Central memory CD8-positive, alpha-beta T cell (primary cell): ENCODE data around the gene PAQR4.
A peak's percentile ranks its signal among the peaks of the same experiment; 100 is the strongest.
"Not testable (repeated sequence)": the region's sequence is repeated elsewhere in the genome, so short reads cannot be mapped to it uniquely, and the experiment has no call there.

Source experiments
- ATAC-seq: fragments of 150-1000 bp; cut with Tn5 transposase; replicated peaks from 2 replicates; pipeline ENCODE4 v1.10.0; 2022; ENCODE audit warnings: mild to moderate bottlenecking, moderate FRiP score, moderate number of reproducible peaks; ENCODE audit not compliant: poor library complexity, severe bottlenecking; ENCODE audit errors: extremely low read depth
- DNase-seq, 2 donors: peaks; one replicate each; pipeline ENCODE4 v3.0.0; 2021; ENCODE audit warnings: low spot score in 2 of 2
- H3K27ac Mint-ChIP-seq: one replicate; pipeline ENCODE4 v1.8.0; 2022; ENCODE audit warnings: low read depth, mild to moderate bottlenecking, moderate library complexity, mixed read lengths
- H3K27me3 Mint-ChIP-seq: one replicate; pipeline ENCODE4 v1.8.0; 2022; ENCODE audit warnings: mixed read lengths
- H3K36me3 Mint-ChIP-seq: one replicate; pipeline ENCODE4 v1.8.0; 2022; ENCODE audit warnings: mild to moderate bottlenecking, moderate library complexity, mixed read lengths; ENCODE audit not compliant: insufficient read depth
- H3K4me1 Mint-ChIP-seq: one replicate; pipeline ENCODE4 v1.8.0; 2022; ENCODE audit warnings: mixed read lengths
- H3K4me3 Mint-ChIP-seq: one replicate; pipeline ENCODE4 v1.8.0; 2022; ENCODE audit warnings: mild to moderate bottlenecking, moderate library complexity, mixed read lengths
- H3K9me3 Mint-ChIP-seq: one replicate; pipeline ENCODE4 v1.8.0; 2022; ENCODE audit warnings: mixed read lengths

Gene PAQR4

GRCh38 chr16:2968738-2969544, at the start of gene PAQR4:
Gene PAQR4 (plus strand): TSS chr16:2969348. CDS start chr16:2969675, 327 bp downstream.
- Mint-ChIP-seq H3K9me3 (no peaks in the 10 kb centered on the region), H3K36me3 (peaks cover 3% of the 10 kb centered on the region), H3K27me3 (peaks cover 29% of the 10 kb centered on the region), H3K4me3 (peak within 1 kb of the TSS; percentile 70), H3K4me1 (peaks cover 21% of the 10 kb centered on the region), H3K27ac (no peak within 1 kb of the TSS)
- ATAC-seq (peak; percentile 74), DNase-seq (peak; percentile 53 to 55)

GRCh38 chr16:2919511-2920255, 49.5 kb upstream of the PAQR4 start:
- Mint-ChIP-seq H3K4me3 (no peak overlapping the region), H3K27me3 (no peaks in the 10 kb centered on the region), H3K27ac (peak overlapping the region; percentile 49), H3K9me3 (no peaks in the 10 kb centered on the region), H3K36me3 (peaks cover 28% of the 10 kb centered on the region), H3K4me1 (peaks cover 12% of the 10 kb centered on the region)
- ATAC-seq = no peak
- DNase-seq = peak; percentile 49 to 50

- no peak overlapping the region for H3K4me3 Mint-ChIP-seq
- H3K9me3 Mint-ChIP-seq = no peaks in the 10 kb centered on the region
- no peaks in the 10 kb centered on the region for H3K27me3 Mint-ChIP-seq
- DNase-seq (no peak), ATAC-seq (no peak)
- H3K36me3 Mint-ChIP-seq = peaks cover 16% of the 10 kb centered on the region
- no peak overlapping the region for H3K27ac Mint-ChIP-seq
- peaks cover 21% of the 10 kb centered on the region for H3K4me1 Mint-ChIP-seq
Observed at GRCh38 chr16:2923481-2923880, 45.7 kb upstream of the PAQR4 start.

- DNase-seq = no peak
- Mint-ChIP-seq H3K4me1 (peaks cover 15% of the 10 kb centered on the region), H3K36me3 (peaks cover 6% of the 10 kb centered on the region), H3K9me3 (no peaks in the 10 kb centered on the region), H3K4me3 (no peak overlapping the region), H3K27me3 (no peaks in the 10 kb centered on the region), H3K27ac (no peak overlapping the region)
- no peak for ATAC-seq
Observed at GRCh38 chr16:2924901-2925755, 44.0 kb upstream of the PAQR4 start.

- H3K4me3 Mint-ChIP-seq = no peak overlapping the region
Observed at GRCh38 chr16:2925951-2926649, 43.0 kb upstream of the PAQR4 start.

GRCh38 chr16:2926650-2926999, 42.5 kb upstream of the PAQR4 start:
- Mint-ChIP-seq H3K4me3 (no peak overlapping the region), H3K4me1 (peaks cover 15% of the 10 kb centered on the region), H3K36me3 (peaks cover 8% of the 10 kb centered on the region), H3K9me3 (no peaks in the 10 kb centered on the region), H3K27me3 (no peaks in the 10 kb centered on the region), H3K27ac (peak overlapping the region; percentile 0)
- DNase-seq (no peak), ATAC-seq (no peak)

More at GRCh38 chr16:2925951-2926649, 43.0 kb upstream of the PAQR4 start:
- DNase-seq (no peak), ATAC-seq (no peak)
- Mint-ChIP-seq H3K27me3 (no peaks in the 10 kb centered on the region), H3K36me3 (peaks cover 8% of the 10 kb centered on the region), H3K27ac (no peak overlapping the region), H3K4me1 (peaks cover 15% of the 10 kb centered on the region), H3K9me3 (no peaks in the 10 kb centered on the region)

- H3K4me3 Mint-ChIP-seq = no peak overlapping the region
- H3K9me3 Mint-ChIP-seq = no peaks in the 10 kb centered on the region
- DNase-seq (peak; percentile 80 to 84), ATAC-seq (peak; percentile 100)
- H3K27ac Mint-ChIP-seq = peak overlapping the region; percentile 0
- H3K4me1 Mint-ChIP-seq = peaks cover 15% of the 10 kb centered on the region
- H3K27me3 Mint-ChIP-seq = no peaks in the 10 kb centered on the region
- H3K36me3 Mint-ChIP-seq = peaks cover 9% of the 10 kb centered on the region
Observed at GRCh38 chr16:2927010-2927646, 42.0 kb upstream of the PAQR4 start.

GRCh38 chr16:2928151-2928550, 41.0 kb upstream of the PAQR4 start:
- not testable (repeated sequence) for H3K27me3 Mint-ChIP-seq, H3K27ac Mint-ChIP-seq, DNase-seq, ATAC-seq, H3K9me3 Mint-ChIP-seq, H3K4me3 Mint-ChIP-seq, H3K4me1 Mint-ChIP-seq
- peaks cover 13% of the 10 kb centered on the region for H3K36me3 Mint-ChIP-seq

- H3K4me1 Mint-ChIP-seq = peaks cover 9% of the 10 kb centered on the region
- ATAC-seq (no peak), DNase-seq (no peak)
- H3K36me3 Mint-ChIP-seq = peaks cover 13% of the 10 kb centered on the region
- H3K27me3 Mint-ChIP-seq = no peaks in the 10 kb centered on the region
- H3K4me3 Mint-ChIP-seq = no peak overlapping the region
- no peaks in the 10 kb centered on the region for H3K9me3 Mint-ChIP-seq
- no peak overlapping the region for H3K27ac Mint-ChIP-seq
Observed at GRCh38 chr16:2928796-2929195, 40.4 kb upstream of the PAQR4 start.

GRCh38 chr16:2929693-2930092, 39.5 kb upstream of the PAQR4 start:
- ATAC-seq (no peak), DNase-seq (no peak)
- Mint-ChIP-seq H3K36me3 (peaks cover 19% of the 10 kb centered on the region), H3K27ac (no peak overlapping the region), H3K4me3 (no peak overlapping the region), H3K9me3 (no peaks in the 10 kb centered on the region), H3K4me1 (peaks cover 9% of the 10 kb centered on the region), H3K27me3 (no peaks in the 10 kb centered on the region)

- Mint-ChIP-seq H3K27me3 (no peaks in the 10 kb centered on the region), H3K36me3 (peaks cover 20% of the 10 kb centered on the region), H3K27ac (no peak overlapping the region), H3K9me3 (no peaks in the 10 kb centered on the region), H3K4me3 (no peak overlapping the region), H3K4me1 (peaks cover 9% of the 10 kb centered on the region)
- ATAC-seq (no peak), DNase-seq (no peak)
Observed at GRCh38 chr16:2930236-2930635, 38.9 kb upstream of the PAQR4 start.
